ENCODE data around the gene SLC22A31. TPM values are rescaled to one million over a fixed set of nuclear protein-coding genes. Genes with fewer than 3 reads are reported as not detected.

SLC22A31 gene
- total RNA-seq, 1 donor from 2014 or later, result 0.26 TPM

- Histone ChIP-seq H3K27me3 (ENCODE audit: control insufficient read depth, insufficient read depth, low read length) (no peaks in the 10 kb centered on the region), H3K4me3 (ENCODE audit: low read depth, low read length) (no peak overlapping the region), H3K36me3 (ENCODE audit: control insufficient read depth, insufficient read depth, low read length) (peaks cover 15% of the 10 kb centered on the region)
- DNase-seq (ENCODE audit: low read depth), result no peak
- FAIRE-seq, result no peak
- no peak for TF ChIP-seq CTCF (IDR thresholded peaks at IDR 0.05; ENCODE audit: insufficient read depth, low read length, severe bottlenecking)
Measured at GRCh38 chr16:89233678-89234490, 33.5 kb upstream of the SLC22A31 start.

GRCh38 chr16:89232107-89232506 lies 31.8 kb upstream of the SLC22A31 start:
- no peak overlapping the region for H3K4me3 ChIP-seq (ENCODE audit: low read depth, low read length)
- H3K36me3 ChIP-seq (ENCODE audit: control insufficient read depth, insufficient read depth, low read length), result peaks cover 23% of the 10 kb centered on the region
- TF ChIP-seq CTCF (IDR thresholded peaks at IDR 0.05; ENCODE audit: insufficient read depth, low read length, severe bottlenecking), result no peak
- H3K27me3 ChIP-seq (ENCODE audit: control insufficient read depth, insufficient read depth, low read length), result no peaks in the 10 kb centered on the region
- FAIRE-seq (no peak), DNase-seq (ENCODE audit: low read depth) (no peak)

GRCh38 chr16:89230255-89230654 lies 29.9 kb upstream of the SLC22A31 start:
- Histone ChIP-seq H3K36me3 (ENCODE audit: control insufficient read depth, insufficient read depth, low read length) (peaks cover 33% of the 10 kb centered on the region), H3K4me3 (ENCODE audit: low read depth, low read length) (no peak overlapping the region), H3K27me3 (ENCODE audit: control insufficient read depth, insufficient read depth, low read length) (no peaks in the 10 kb centered on the region)
- DNase-seq (ENCODE audit: low read depth), result no peak
- TF ChIP-seq CTCF (IDR thresholded peaks at IDR 0.05; ENCODE audit: insufficient read depth, low read length, severe bottlenecking), result no peak
- FAIRE-seq, result no peak

GRCh38 chr16:89224665-89225064 lies 24.3 kb upstream of the SLC22A31 start:
- peaks cover 30% of the 10 kb centered on the region for H3K36me3 ChIP-seq (ENCODE audit: control insufficient read depth, insufficient read depth, low read length)
- DNase-seq (ENCODE audit: low read depth), result no peak
- FAIRE-seq, result no peak
- no peak overlapping the region for H3K4me3 ChIP-seq (ENCODE audit: low read depth, low read length)
- H3K27me3 ChIP-seq (ENCODE audit: control insufficient read depth, insufficient read depth, low read length), result no peaks in the 10 kb centered on the region
- TF ChIP-seq CTCF (IDR thresholded peaks at IDR 0.05; ENCODE audit: insufficient read depth, low read length, severe bottlenecking), result no peak

- Histone ChIP-seq H3K4me3 (ENCODE audit: low read depth, low read length) (no peak overlapping the region), H3K36me3 (ENCODE audit: control insufficient read depth, insufficient read depth, low read length) (peaks cover 30% of the 10 kb centered on the region), H3K27me3 (ENCODE audit: control insufficient read depth, insufficient read depth, low read length) (no peaks in the 10 kb centered on the region)
- FAIRE-seq (no peak), DNase-seq (ENCODE audit: low read depth) (no peak)
- no peak for TF ChIP-seq CTCF (IDR thresholded peaks at IDR 0.05; ENCODE audit: insufficient read depth, low read length, severe bottlenecking)
Measured at GRCh38 chr16:89222931-89223330, 22.6 kb upstream of the SLC22A31 start.

- H3K36me3 ChIP-seq (ENCODE audit: control insufficient read depth, insufficient read depth, low read length), result peaks cover 19% of the 10 kb centered on the region
- TF ChIP-seq CTCF (IDR thresholded peaks at IDR 0.05; ENCODE audit: insufficient read depth, low read length, severe bottlenecking), result no peak
- no peak for DNase-seq (ENCODE audit: low read depth)
Measured at GRCh38 chr16:89221604-89222003, 21.3 kb upstream of the SLC22A31 start.

More at GRCh38 chr16:89221604-89222003, 21.3 kb upstream of the SLC22A31 start:
- no peak for FAIRE-seq
- Histone ChIP-seq H3K4me3 (ENCODE audit: low read depth, low read length) (no peak overlapping the region), H3K27me3 (ENCODE audit: control insufficient read depth, insufficient read depth, low read length) (no peaks in the 10 kb centered on the region)
